ENCODE data around the gene CLASP2. TPM values are rescaled to one million over a fixed set of nuclear protein-coding genes. Genes with fewer than 3 reads are reported as not detected.

CLASP2 gene
- total and polyA plus RNA-seq, 8 donors, result 8.5 to 33.5 (median 21.3) TPM

- TF ChIP-seq, protein P1, sequence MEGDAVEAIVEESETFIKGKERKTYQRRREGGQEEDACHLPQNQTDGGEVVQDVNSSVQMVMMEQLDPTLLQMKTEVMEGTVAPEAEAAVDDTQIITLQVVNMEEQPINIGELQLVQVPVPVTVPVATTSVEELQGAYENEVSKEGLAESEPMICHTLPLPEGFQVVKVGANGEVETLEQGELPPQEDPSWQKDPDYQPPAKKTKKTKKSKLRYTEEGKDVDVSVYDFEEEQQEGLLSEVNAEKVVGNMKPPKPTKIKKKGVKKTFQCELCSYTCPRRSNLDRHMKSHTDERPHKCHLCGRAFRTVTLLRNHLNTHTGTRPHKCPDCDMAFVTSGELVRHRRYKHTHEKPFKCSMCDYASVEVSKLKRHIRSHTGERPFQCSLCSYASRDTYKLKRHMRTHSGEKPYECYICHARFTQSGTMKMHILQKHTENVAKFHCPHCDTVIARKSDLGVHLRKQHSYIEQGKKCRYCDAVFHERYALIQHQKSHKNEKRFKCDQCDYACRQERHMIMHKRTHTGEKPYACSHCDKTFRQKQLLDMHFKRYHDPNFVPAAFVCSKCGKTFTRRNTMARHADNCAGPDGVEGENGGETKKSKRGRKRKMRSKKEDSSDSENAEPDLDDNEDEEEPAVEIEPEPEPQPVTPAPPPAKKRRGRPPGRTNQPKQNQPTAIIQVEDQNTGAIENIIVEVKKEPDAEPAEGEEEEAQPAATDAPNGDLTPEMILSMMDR (IDR thresholded peaks at IDR 0.05), result no peak
- intact Hi-C loops (cut with DNase I), result no loop called here
- ATAC-seq (no peak), DNase-seq (no peak), FAIRE-seq (no peak)
- Histone ChIP-seq H3K36me3 (peaks cover 0 to 5% (median 0%) of the 10 kb centered on the region in 3 donors), H3K4me1 (peaks cover 0 to 7% (median 4%) of the 10 kb centered on the region in 3 donors), H3K27ac (no peak overlapping the region), H3K27me3 (no peaks in the 10 kb centered on the region), H3K9me3 (no peaks in the 10 kb centered on the region), H3K4me3 (no peak overlapping the region)
- 93 to 94% methylated on average over 3 of the region's 3 CpGs for WGBS, 2 donors
Measured at GRCh38 chr3:33523093-33523667, 194.9 kb downstream of the CLASP2 start.

DNA sequence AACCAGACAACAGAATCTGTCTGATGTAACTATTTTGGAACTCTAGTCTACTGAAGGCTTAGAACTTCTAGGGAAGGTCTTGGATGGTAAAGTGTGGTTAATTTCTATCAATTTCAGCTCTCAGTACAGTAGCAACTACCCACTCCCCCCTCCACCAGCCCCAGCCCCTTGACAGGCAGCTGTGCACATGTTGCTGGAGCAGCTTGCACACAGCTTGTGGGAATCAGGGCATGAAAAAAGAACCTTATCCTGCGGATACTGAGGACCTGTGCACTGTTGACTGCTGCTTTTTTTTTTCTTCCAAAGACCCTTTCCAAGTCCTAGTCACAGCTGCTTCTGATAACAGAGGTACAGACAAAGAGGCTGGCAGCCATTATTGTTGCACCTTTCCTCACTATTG, 196.3 kb downstream of the CLASP2 start:
- intact Hi-C loops (cut with DNase I), result no loop called here
- FAIRE-seq, result no peak
- WGBS, 2 donors, result 58 to 59% methylated on average over 1 of the region's 1 CpG

DNA sequence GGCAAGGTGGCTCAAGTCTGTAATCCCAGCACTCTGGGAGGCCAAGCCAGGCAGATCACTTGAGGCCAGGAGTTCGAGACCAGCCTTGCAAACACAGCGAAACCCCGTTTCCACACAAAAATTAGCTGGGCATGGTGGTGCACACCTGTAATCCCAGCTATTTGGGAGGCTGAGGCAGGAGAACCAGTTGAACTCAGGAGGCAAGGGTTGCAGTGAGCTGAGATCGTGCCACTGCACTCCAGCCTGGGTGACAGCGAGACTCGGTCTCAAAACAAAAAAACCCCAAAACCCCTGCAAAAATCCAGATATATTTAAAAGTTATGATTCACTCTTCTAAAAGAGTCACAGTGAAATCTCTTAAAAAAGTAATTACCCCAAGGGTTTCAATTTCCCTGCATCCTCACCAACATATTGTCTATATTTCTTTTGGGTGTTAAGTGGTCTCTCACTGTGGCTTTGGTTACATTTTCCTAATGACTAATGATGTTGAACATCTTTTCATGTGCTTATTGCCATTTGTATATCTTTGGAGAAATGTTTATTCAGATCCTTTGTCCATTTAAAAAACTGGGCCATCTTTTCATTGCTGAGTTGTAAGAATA, 204.7 kb downstream of the CLASP2 start:
- TF ChIP-seq, protein P1 (IDR thresholded peaks at IDR 0.05), result no peak
- intact Hi-C loops (cut with DNase I), result no loop called here
- FAIRE-seq (no peak), DNase-seq (no peak), ATAC-seq (no peak)
- H3K4me1 ChIP-seq, result no peaks in the 10 kb centered on the region
- no peak overlapping the region for H3K27ac ChIP-seq
- no peak overlapping the region for H3K4me3 ChIP-seq
- no peaks in the 10 kb centered on the region for H3K27me3 ChIP-seq
- WGBS, 2 donors, result 98% methylated on average over 6 of the region's 6 CpGs
- H3K36me3 ChIP-seq, result peaks cover 0 to 3% (median 0%) of the 10 kb centered on the region in 3 donors
- H3K9me3 ChIP-seq, result no peaks in the 10 kb centered on the region

More for the DNA sequence above, 196.3 kb downstream of the CLASP2 start:
- Histone ChIP-seq H3K27me3 (no peaks in the 10 kb centered on the region), H3K27ac (no peak overlapping the region), H3K9me3 (no peaks in the 10 kb centered on the region), H3K4me1 (peaks cover 0 to 7% (median 4%) of the 10 kb centered on the region in 3 donors), H3K4me3 (no peak overlapping the region), H3K36me3 (peaks cover 0 to 5% (median 0%) of the 10 kb centered on the region in 3 donors)
- DNase-seq (no peak), ATAC-seq (no peak)
- TF ChIP-seq, protein P1 (IDR thresholded peaks at IDR 0.05), result no peak

GRCh38 chr3:33505027-33505426, 213.0 kb downstream of the CLASP2 start:
- no peaks in the 10 kb centered on the region for H3K4me1 ChIP-seq
- no peak overlapping the region for H3K4me3 ChIP-seq
- FAIRE-seq, result no peak
- TF ChIP-seq, protein P1 (IDR thresholded peaks at IDR 0.05), result no peak
- no peaks in the 10 kb centered on the region for H3K27me3 ChIP-seq
- DNase-seq, result no peak
- no peak for ATAC-seq
- no peaks in the 10 kb centered on the region for H3K9me3 ChIP-seq
- no peak overlapping the region for H3K27ac ChIP-seq
- peaks cover 0 to 6% (median 0%) of the 10 kb centered on the region in 3 donors for H3K36me3 ChIP-seq
- intact Hi-C loops (cut with DNase I), result no loop called here

GRCh38 chr3:33496449-33496848, 221.6 kb downstream of the CLASP2 start:
- peak in 3 of 4 donors; percentile 50 to 78 (median 55) for ATAC-seq

More at GRCh38 chr3:33496449-33496848, 221.6 kb downstream of the CLASP2 start:
- FAIRE-seq (no peak), DNase-seq (no peak)
- WGBS, 2 donors, result 25 to 28% methylated on average over 2 of the region's 2 CpGs
- no peak overlapping the region for H3K27ac ChIP-seq
- peaks cover 0 to 3% (median 0%) of the 10 kb centered on the region in 3 donors for H3K36me3 ChIP-seq
- intact Hi-C loops (cut with DNase I), result no loop called here
- TF ChIP-seq, protein P1 (IDR thresholded peaks at IDR 0.05), result no peak
- no peaks in the 10 kb centered on the region for H3K27me3 ChIP-seq
- no peaks in the 10 kb centered on the region for H3K9me3 ChIP-seq
- no peak overlapping the region for H3K4me3 ChIP-seq
- H3K4me1 ChIP-seq, result peaks cover 0 to 6% (median 0%) of the 10 kb centered on the region in 3 donors

Data from pancreas (tissue), 10 donors.